Spleen (tissue), 7 donors: ENCODE results near the gene EPN2.

ENCODE experiments used
- CTCF ChIP-seq, 11 experiments: fragments of 200-600 bp in 7 of 11; fragments of 450-650 bp in 4 of 11; sonication (generic) in 4 of 11; IDR thresholded peaks in 8 of 11; conservative IDR thresholded peaks in 3 of 11; 1 replicate in 7 of 11; 2 replicates in 4 of 11; pipeline versions ENCODE4 v1.4.0 to v1.8.0; 2016 to 2021; ENCODE audit warnings: antibody characterized with exemption in 11 of 11, inconsistent platforms in 4 of 11, mild to moderate bottlenecking in 1 of 11
- POLR2A ChIP-seq, 3 donors: fragments of 450-650 bp; IDR thresholded peaks; one replicate each; pipeline ENCODE4 v1.5.1; 2017; ENCODE audit warnings: antibody characterized with exemption in 3 of 3, mild to moderate bottlenecking in 1 of 3
- POLR2AphosphoS5 ChIP-seq, 3 donors: sonication (generic); formaldehyde crosslinking; IDR thresholded peaks; one replicate each; pipeline ENCODE4 v1.5.1; 2017; ENCODE audit warnings: antibody characterized with exemption in 3 of 3
- donor health status: DM: no; HTN: no; CAD: no; lungs with moderate emphysema.
- donor health status: DM: no; HTN: no; CAD: no.
- donor health status: DM: no; HTN: no; CAD: no.

DNA sequence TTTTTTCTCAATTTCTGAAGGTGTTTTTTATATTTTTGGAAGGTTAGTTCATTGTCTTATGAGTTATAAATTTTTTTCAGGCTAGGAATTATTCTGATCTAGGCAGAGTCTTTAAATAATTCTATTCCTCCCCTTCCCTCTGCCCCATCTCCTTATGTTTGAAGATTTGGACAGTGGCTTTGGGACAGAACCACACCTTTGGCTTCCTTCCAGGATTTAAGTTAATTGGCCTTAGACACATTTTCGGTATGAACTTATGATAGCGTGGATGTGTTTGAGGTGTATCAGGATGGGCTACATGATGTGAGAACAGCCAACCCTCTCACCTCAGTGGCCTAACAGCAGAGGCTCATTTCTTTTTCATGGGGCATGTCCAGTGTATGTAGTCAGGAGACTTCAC, 24.3 kb downstream of the EPN2 start:
- no peak for TF ChIP-seq POLR2AphosphoS5 (IDR thresholded peaks at IDR 0.05)
- TF ChIP-seq CTCF (IDR thresholded peaks at IDR 0.05 in 8 of 11, conservative IDR thresholded peaks at IDR 0.05 in 3 of 11): no peak
- TF ChIP-seq POLR2A (IDR thresholded peaks at IDR 0.05): no peak
